ENCODE data around the gene ZNF467. TPM values are rescaled to one million over a fixed set of nuclear protein-coding genes. Genes with fewer than 3 reads are reported as not detected.
A peak's percentile ranks its signal among the peaks of the same experiment; 100 is the strongest.

The ZNF467 gene
- total and polyA plus RNA-seq, 4 experiments from 2014 or later: 1.2 to 3.9 (median 2.5) TPM

- DNase-seq: no peak
- Histone ChIP-seq H3K4me1 (ENCODE audit: insufficient read depth, low read length) (no peaks in the 10 kb centered on the region), H3K4me3 (ENCODE audit: low read length in 2 of 2) (no peak overlapping the region), H3K9me3 (ENCODE audit: control insufficient read depth in 1 of 2, low read length in 2 of 2) (no peaks in the 10 kb centered on the region), H3K27me3 (ENCODE audit: insufficient read depth, low read length) (no peaks in the 10 kb centered on the region), H3K27ac (ENCODE audit: low read depth, low read length) (no peak overlapping the region), H3K36me3 (ENCODE audit: insufficient read depth, low read length) (no peaks in the 10 kb centered on the region)
- peaks cover 0 to 3% (median 0%) of the 10 kb centered on the region in 8 donors for H3K9me3 Mint-ChIP-seq
- H3K36me3 Mint-ChIP-seq: peaks cover 0 to 15% of the 10 kb centered on the region in 2 donors
- no peak overlapping the region for H3K4me3 Mint-ChIP-seq
- ChIA-PET CTCF (ENCODE audit: partially characterized antibody) (interaction anchor here (0.9 kb wide), 1 partner anchor 22 kb away, joined by 4 read pairs; no protein-coding TSS in a partner anchor), POLR2A (ENCODE audit: partially characterized antibody) (no interaction called here)
- H3K4me1 Mint-ChIP-seq: peaks cover 0 to 2% (median 0%) of the 10 kb centered on the region in 4 donors
- intact Hi-C loops (cut with micrococcal nuclease): no loop called here
- peaks cover 2 to 5% of the 10 kb centered on the region in 2 donors for H3K27me3 Mint-ChIP-seq
- H3K27ac Mint-ChIP-seq: peak overlapping the region in 1 of 7 donors; percentile 2
Observed at GRCh38 chr7:149763563-149764240, 9.7 kb downstream of the ZNF467 start.

GRCh38 chr7:149762610-149763009, 10.8 kb downstream of the ZNF467 start:
- H3K9me3 Mint-ChIP-seq: peaks cover 0 to 3% (median 0%) of the 10 kb centered on the region in 8 donors
- intact Hi-C loops (cut with micrococcal nuclease): no loop called here
- Histone ChIP-seq H3K4me1 (ENCODE audit: insufficient read depth, low read length) (no peaks in the 10 kb centered on the region), H3K36me3 (ENCODE audit: insufficient read depth, low read length) (no peaks in the 10 kb centered on the region), H3K9me3 (ENCODE audit: control insufficient read depth in 1 of 2, low read length in 2 of 2) (no peaks in the 10 kb centered on the region), H3K4me3 (ENCODE audit: low read length in 2 of 2) (no peak overlapping the region), H3K27ac (ENCODE audit: low read depth, low read length) (no peak overlapping the region), H3K27me3 (ENCODE audit: insufficient read depth, low read length) (no peaks in the 10 kb centered on the region)
- H3K4me3 Mint-ChIP-seq: no peak overlapping the region
- CTCF ChIA-PET (ENCODE audit: partially characterized antibody): interaction anchor here (0.6 kb wide), 1 partner anchor 697 kb away, joined by 3 read pairs; no protein-coding TSS in a partner anchor
- H3K27ac Mint-ChIP-seq: peak overlapping the region in 1 of 7 donors; percentile 9
- peaks cover 0 to 9% of the 10 kb centered on the region in 2 donors for H3K36me3 Mint-ChIP-seq
- no peak for DNase-seq
- H3K27me3 Mint-ChIP-seq: peaks cover 2 to 3% of the 10 kb centered on the region in 2 donors
- H3K4me1 Mint-ChIP-seq: peaks cover 0 to 2% (median 0%) of the 10 kb centered on the region in 4 donors
- POLR2A ChIA-PET (ENCODE audit: partially characterized antibody): no interaction called here

DNA sequence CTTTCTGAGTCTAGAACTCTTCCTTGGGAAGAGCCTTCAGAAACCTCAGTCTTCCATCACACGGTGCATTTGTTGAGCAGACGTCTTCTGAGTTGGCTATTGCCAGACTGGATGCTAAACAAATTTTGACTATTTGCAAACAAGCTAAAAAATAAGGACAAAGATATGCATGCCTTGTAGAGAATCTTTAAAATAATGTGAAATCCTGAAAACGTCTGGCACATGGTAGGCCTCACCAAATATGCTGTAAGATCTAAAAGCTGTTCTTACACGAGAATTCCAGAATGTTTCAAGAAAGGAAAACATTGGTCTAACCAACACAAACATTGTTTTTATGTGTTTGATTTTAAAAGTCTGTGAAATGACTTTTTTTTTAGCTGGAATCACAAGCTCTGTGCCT, 11.3 kb downstream of the ZNF467 start:
- H3K36me3 ChIP-seq (ENCODE audit: insufficient read depth, low read length): no peaks in the 10 kb centered on the region
- no peak overlapping the region for H3K27ac Mint-ChIP-seq
- H3K36me3 Mint-ChIP-seq: peaks cover 0 to 9% of the 10 kb centered on the region in 2 donors
- DNase-seq: no peak
- intact Hi-C loops (cut with micrococcal nuclease): no loop called here
- POLR2A ChIA-PET (ENCODE audit: partially characterized antibody): no interaction called here
- H3K4me3 ChIP-seq (ENCODE audit: low read length in 2 of 2): no peak overlapping the region
- no peak overlapping the region for H3K4me3 Mint-ChIP-seq
- H3K4me1 ChIP-seq (ENCODE audit: insufficient read depth, low read length): no peaks in the 10 kb centered on the region
- no peak overlapping the region for H3K27ac ChIP-seq (ENCODE audit: low read depth, low read length)
- H3K4me1 Mint-ChIP-seq: peaks cover 0 to 2% (median 0%) of the 10 kb centered on the region in 4 donors
- no peaks in the 10 kb centered on the region for H3K27me3 ChIP-seq (ENCODE audit: insufficient read depth, low read length)
- CTCF ChIA-PET (ENCODE audit: partially characterized antibody): interaction anchor here (0.6 kb wide), 1 partner anchor 696 kb away, joined by 3 read pairs; no protein-coding TSS in a partner anchor
- H3K27me3 Mint-ChIP-seq: peaks cover 2 to 3% of the 10 kb centered on the region in 2 donors
- H3K9me3 ChIP-seq (ENCODE audit: control insufficient read depth in 1 of 2, low read length in 2 of 2): no peaks in the 10 kb centered on the region
- H3K9me3 Mint-ChIP-seq: peaks cover 0 to 3% (median 0%) of the 10 kb centered on the region in 8 donors

DNA sequence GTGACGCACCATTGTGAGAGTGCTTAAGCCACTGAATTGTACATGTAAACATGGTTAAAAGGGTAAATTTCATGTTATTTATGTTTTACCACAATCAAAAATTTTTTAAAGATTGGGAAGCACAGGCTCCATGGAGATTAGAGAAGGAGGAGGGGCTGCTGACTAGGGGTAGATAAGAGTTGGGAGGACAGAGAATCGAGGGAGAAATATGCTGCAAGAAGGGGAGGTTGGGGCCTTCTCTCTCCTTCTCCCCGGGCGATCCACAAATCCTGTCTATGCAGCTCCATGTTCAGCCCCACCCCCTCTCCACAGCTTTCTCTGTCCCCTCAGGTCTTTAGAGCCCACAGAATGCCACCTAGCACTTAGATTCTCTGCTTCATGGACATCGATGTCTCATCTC, 12.1 kb downstream of the ZNF467 start:
- DNase-seq: no peak
- peaks cover 2 to 3% of the 10 kb centered on the region in 2 donors for H3K27me3 Mint-ChIP-seq
- H3K9me3 Mint-ChIP-seq: peaks cover 0 to 5% (median 0%) of the 10 kb centered on the region in 8 donors
- H3K4me3 Mint-ChIP-seq: no peak overlapping the region
- peaks cover 0 to 4% of the 10 kb centered on the region in 2 donors for H3K36me3 Mint-ChIP-seq
- intact Hi-C loops (cut with micrococcal nuclease): no loop called here
- H3K36me3 ChIP-seq (ENCODE audit: insufficient read depth, low read length): no peaks in the 10 kb centered on the region
- POLR2A ChIA-PET (ENCODE audit: partially characterized antibody): no interaction called here
- H3K9me3 ChIP-seq (ENCODE audit: control insufficient read depth in 1 of 2, low read length in 2 of 2): no peaks in the 10 kb centered on the region
- CTCF ChIA-PET (ENCODE audit: partially characterized antibody): no interaction called here
- peaks cover 0 to 2% (median 0%) of the 10 kb centered on the region in 4 donors for H3K4me1 Mint-ChIP-seq
- H3K27me3 ChIP-seq (ENCODE audit: insufficient read depth, low read length): no peaks in the 10 kb centered on the region
- no peak overlapping the region for H3K4me3 ChIP-seq (ENCODE audit: low read length in 2 of 2)
- H3K27ac Mint-ChIP-seq: peak overlapping the region in 1 of 7 donors; percentile 58
- no peak overlapping the region for H3K27ac ChIP-seq (ENCODE audit: low read depth, low read length)
- H3K4me1 ChIP-seq (ENCODE audit: insufficient read depth, low read length): no peaks in the 10 kb centered on the region

DNA sequence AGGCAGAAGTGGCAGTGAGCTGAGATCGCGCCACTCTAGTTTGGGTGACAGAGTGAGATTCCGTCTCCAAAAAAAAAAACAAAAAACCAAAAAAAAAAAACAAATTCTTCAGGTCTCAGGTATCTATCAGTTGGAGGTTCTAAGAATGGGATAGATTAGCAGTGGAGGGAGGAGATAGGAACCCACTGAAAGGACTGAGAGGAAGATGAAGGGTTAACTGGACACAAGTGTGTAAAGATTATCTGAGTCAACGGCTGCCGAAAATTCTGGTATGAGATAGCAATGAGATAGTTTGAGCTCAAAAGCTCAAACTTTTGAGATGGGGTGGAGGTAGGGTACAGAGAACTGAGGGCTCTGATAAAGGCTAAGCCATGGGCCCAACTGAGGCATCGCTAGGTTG, 12.8 kb downstream of the ZNF467 start:
- H3K9me3 ChIP-seq (ENCODE audit: control insufficient read depth in 1 of 2, low read length in 2 of 2): no peaks in the 10 kb centered on the region
- Mint-ChIP-seq H3K27ac (no peak overlapping the region), H3K4me1 (no peaks in the 10 kb centered on the region), H3K4me3 (no peak overlapping the region), H3K9me3 (peaks cover 0 to 5% (median 0%) of the 10 kb centered on the region in 8 donors), H3K36me3 (no peaks in the 10 kb centered on the region), H3K27me3 (peaks cover 2 to 3% of the 10 kb centered on the region in 2 donors)
- no peak overlapping the region for H3K27ac ChIP-seq (ENCODE audit: low read depth, low read length)
- no peak overlapping the region for H3K4me3 ChIP-seq (ENCODE audit: low read length in 2 of 2)
- H3K36me3 ChIP-seq (ENCODE audit: insufficient read depth, low read length): no peaks in the 10 kb centered on the region
- ChIA-PET POLR2A (ENCODE audit: partially characterized antibody) (no interaction called here), CTCF (ENCODE audit: partially characterized antibody) (no interaction called here)
- intact Hi-C loops (cut with micrococcal nuclease): no loop called here
- no peak for DNase-seq
- H3K4me1 ChIP-seq (ENCODE audit: insufficient read depth, low read length): no peaks in the 10 kb centered on the region
- H3K27me3 ChIP-seq (ENCODE audit: insufficient read depth, low read length): no peaks in the 10 kb centered on the region

- no peaks in the 10 kb centered on the region for H3K36me3 Mint-ChIP-seq
- no peak overlapping the region for H3K4me3 Mint-ChIP-seq
- no peak for DNase-seq
- no peaks in the 10 kb centered on the region for H3K9me3 ChIP-seq (ENCODE audit: control insufficient read depth in 1 of 2, low read length in 2 of 2)
- ChIA-PET POLR2A (ENCODE audit: partially characterized antibody) (no interaction called here), CTCF (ENCODE audit: partially characterized antibody) (no interaction called here)
- H3K4me1 ChIP-seq (ENCODE audit: insufficient read depth, low read length): no peaks in the 10 kb centered on the region
- no peak overlapping the region for H3K27ac ChIP-seq (ENCODE audit: low read depth, low read length)
- no peaks in the 10 kb centered on the region for H3K36me3 ChIP-seq (ENCODE audit: insufficient read depth, low read length)
- no peak overlapping the region for H3K4me3 ChIP-seq (ENCODE audit: low read length in 2 of 2)
- no peaks in the 10 kb centered on the region for H3K4me1 Mint-ChIP-seq
- H3K27me3 Mint-ChIP-seq: peaks cover 2 to 3% of the 10 kb centered on the region in 2 donors
- peaks cover 0 to 4% (median 0%) of the 10 kb centered on the region in 8 donors for H3K9me3 Mint-ChIP-seq
- H3K27ac Mint-ChIP-seq: peak overlapping the region in 1 of 7 donors; percentile 38
- intact Hi-C loops (cut with micrococcal nuclease): no loop called here
- no peaks in the 10 kb centered on the region for H3K27me3 ChIP-seq (ENCODE audit: insufficient read depth, low read length)
Observed at GRCh38 chr7:149759093-149759860, 14.1 kb downstream of the ZNF467 start.
